IPS-15b (cell line): ENCODE measurements around the gene KLHL24.
A peak's percentile ranks its signal among the peaks of the same experiment; 100 is the strongest.
"Not testable (repeated sequence)": the region's sequence is repeated elsewhere in the genome, so short reads cannot be mapped to it uniquely, and the experiment has no call there.

ENCODE experiments used
- H3K27me3 ChIP-seq: one replicate; pipeline ENCODE4 v1.6.1; 2013; ENCODE audit warnings: low read length; ENCODE audit not compliant: control insufficient read depth, insufficient read depth
- H3K36me3 ChIP-seq: one replicate; pipeline ENCODE4 v1.6.1; 2013; ENCODE audit warnings: low read length; ENCODE audit not compliant: control insufficient read depth, insufficient read depth
- H3K4me1 ChIP-seq: one replicate; pipeline ENCODE4 v1.6.1; 2013; ENCODE audit warnings: mild to moderate bottlenecking, low read length; ENCODE audit not compliant: control insufficient read depth, insufficient read depth
- H3K4me3 ChIP-seq: one replicate; pipeline ENCODE4 v1.5.1; 2013; ENCODE audit warnings: low read depth, low read length
- H3K9ac ChIP-seq: one replicate; pipeline ENCODE4 v1.6.1; 2013; ENCODE audit warnings: low read depth, mild to moderate bottlenecking, low read length
- H3K9me3 ChIP-seq: one replicate; pipeline ENCODE4 v1.6.1; 2013; ENCODE audit warnings: mild to moderate bottlenecking, low read length; ENCODE audit not compliant: control insufficient read depth, insufficient read depth

KLHL24 gene, protein sequence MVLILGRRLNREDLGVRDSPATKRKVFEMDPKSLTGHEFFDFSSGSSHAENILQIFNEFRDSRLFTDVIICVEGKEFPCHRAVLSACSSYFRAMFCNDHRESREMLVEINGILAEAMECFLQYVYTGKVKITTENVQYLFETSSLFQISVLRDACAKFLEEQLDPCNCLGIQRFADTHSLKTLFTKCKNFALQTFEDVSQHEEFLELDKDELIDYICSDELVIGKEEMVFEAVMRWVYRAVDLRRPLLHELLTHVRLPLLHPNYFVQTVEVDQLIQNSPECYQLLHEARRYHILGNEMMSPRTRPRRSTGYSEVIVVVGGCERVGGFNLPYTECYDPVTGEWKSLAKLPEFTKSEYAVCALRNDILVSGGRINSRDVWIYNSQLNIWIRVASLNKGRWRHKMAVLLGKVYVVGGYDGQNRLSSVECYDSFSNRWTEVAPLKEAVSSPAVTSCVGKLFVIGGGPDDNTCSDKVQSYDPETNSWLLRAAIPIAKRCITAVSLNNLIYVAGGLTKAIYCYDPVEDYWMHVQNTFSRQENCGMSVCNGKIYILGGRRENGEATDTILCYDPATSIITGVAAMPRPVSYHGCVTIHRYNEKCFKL

DNA sequence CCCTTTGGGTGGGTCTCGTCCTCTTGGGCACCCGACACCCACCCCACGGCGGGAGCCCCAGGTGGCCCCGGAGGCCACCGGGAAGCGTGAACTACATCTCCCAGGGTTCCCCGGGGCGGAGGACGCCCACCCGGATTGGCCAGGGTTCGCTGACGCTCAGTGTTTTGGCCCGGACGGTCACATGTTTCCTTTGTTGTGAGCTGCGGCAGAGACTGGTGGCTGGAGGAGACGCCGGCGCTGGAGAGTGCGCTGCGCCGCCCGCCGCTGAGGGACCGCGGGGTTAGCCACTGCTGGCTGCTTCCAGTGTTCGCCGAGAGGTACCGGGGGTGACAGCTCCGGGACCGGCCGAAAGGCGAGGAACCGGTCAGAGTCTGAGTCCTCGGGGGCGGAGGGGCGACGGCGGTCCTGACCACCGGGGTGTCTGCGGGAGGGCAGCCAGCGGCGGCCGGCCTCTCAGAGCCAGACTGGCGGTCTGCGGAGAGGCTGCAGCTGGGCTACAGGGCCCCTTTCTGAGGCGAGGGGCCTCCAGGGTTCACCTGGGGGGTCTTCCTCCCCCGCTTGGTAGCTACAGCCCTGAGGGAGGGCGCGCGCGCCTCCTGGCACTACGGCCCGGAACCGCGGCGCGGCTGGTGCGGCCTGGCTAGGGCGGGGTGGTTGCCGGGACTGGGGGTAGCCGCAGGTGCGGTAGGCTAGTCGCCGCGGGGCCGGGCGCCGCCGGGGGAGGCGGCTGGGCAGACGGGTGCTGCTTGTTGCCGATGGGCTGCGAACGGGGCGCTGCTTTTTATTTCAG is at the start of gene KLHL24:
TSS of gene KLHL24 (plus strand) at position 193 of the 790 bp plus-strand sequence. CDS start 14,734 bp downstream, outside the sequence.
- peaks cover 3% of the 10 kb centered on the region for H3K4me1 ChIP-seq
- no peaks in the 10 kb centered on the region for H3K9me3 ChIP-seq
- peaks cover 4% of the 10 kb centered on the region for H3K27me3 ChIP-seq
- no peaks in the 10 kb centered on the region for H3K36me3 ChIP-seq
- H3K9ac ChIP-seq: peak within 1 kb of the TSS; percentile 70
- H3K4me3 ChIP-seq: peak within 1 kb of the TSS; percentile 82

DNA sequence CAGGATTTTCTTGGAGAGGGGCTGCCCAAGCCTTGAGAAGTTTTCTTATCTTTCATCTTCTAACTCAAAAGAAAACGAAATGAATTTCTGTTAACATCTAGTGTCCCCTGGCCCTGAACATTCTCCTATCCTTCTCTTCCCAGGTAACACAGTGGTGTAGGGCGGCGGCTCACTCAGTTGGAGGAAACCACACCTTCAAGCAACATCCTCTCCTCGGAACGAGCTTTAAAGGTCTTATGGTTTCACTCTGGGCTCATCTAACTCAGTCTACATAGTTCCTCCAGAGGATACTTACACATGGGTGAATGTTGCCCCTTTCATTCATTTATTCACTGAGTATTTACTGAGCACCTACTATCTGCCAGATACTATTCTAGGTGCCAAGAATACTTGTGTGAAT is 48.9 kb upstream of the KLHL24 start:
- no peaks in the 10 kb centered on the region for H3K9me3 ChIP-seq
- no peaks in the 10 kb centered on the region for H3K27me3 ChIP-seq
- H3K4me1 ChIP-seq: peaks cover 12% of the 10 kb centered on the region
- no peak overlapping the region for H3K9ac ChIP-seq
- H3K4me3 ChIP-seq: no peak overlapping the region
- no peaks in the 10 kb centered on the region for H3K36me3 ChIP-seq

DNA sequence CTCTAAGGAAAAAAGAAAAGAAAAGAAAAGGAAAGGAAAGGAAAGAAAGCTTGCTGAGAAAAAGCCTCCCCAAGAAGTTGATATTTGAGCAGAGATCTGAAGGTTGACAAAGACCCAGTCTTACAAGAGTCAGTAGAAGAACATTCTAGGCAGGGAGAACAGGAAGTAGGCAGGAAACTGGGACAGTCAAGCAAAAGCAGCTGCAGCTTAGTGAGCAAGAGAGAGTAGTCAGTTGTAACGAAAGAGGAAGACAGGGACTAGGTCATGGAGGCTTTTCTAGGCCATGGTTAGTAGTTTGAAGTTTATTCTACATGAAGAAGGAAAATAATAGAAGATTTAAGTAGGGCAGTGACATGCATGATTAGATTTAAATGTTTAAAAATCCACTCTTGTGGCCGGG is 48.1 kb upstream of the KLHL24 start:
- H3K9me3 ChIP-seq: no peaks in the 10 kb centered on the region
- no peaks in the 10 kb centered on the region for H3K36me3 ChIP-seq
- H3K9ac ChIP-seq: no peak overlapping the region
- peaks cover 15% of the 10 kb centered on the region for H3K4me1 ChIP-seq
- H3K4me3 ChIP-seq: no peak overlapping the region
- H3K27me3 ChIP-seq: no peaks in the 10 kb centered on the region

DNA sequence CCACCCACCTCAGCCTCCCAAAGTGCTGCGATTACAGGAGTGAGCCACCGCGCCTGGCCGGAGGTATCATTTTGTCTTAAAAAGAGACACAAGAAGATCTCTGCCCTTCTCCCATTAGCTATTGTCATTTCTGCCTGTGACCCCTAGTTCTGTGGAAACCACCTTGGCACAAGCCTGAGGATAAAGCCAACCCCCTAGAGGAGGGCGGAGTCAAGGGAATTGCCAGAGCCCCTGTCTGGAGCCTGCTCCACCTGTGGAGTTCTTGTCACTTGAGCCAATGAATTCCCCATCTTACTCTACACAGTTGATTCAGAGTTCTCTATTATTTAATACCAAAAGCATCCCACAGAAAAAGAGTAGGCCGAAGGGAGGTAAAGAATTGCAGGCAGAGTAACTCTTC is 45.0 kb upstream of the KLHL24 start:
- no peaks in the 10 kb centered on the region for H3K36me3 ChIP-seq
- H3K4me3 ChIP-seq: no peak overlapping the region
- peaks cover 5% of the 10 kb centered on the region for H3K4me1 ChIP-seq
- H3K27me3 ChIP-seq: no peaks in the 10 kb centered on the region
- no peak overlapping the region for H3K9ac ChIP-seq
- no peaks in the 10 kb centered on the region for H3K9me3 ChIP-seq

DNA sequence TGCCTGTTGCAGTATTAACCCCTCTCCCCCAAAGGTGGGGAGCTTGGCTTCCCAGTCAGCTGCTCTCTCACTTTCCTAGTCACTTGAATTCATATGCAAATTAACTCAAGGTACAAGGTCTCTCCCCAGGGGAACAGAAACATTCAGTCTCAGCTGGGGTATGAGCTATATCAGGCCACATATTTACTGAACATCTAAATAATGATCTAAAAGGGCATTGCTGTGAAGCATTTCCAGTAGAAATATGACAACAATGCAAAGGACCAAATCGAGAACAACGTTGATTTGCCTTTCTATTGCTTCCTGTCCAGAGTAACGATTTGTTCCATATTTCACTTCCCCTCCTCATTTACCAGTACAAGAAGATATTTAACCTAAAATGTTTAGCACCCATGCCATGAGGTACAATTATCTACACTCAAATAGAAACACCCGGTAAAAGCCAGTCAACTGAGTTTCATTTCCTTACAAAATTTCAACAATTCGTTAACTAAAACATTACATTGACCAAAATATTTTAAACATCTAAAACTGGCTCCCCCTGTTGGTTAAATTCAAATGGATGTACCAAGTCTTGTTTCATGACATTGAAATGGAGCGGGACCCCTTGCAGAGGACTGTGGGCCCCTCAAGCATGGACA is 43.4 kb upstream of the KLHL24 start:
- Histone ChIP-seq H3K9me3 (no peaks in the 10 kb centered on the region), H3K4me1 (peaks cover 5% of the 10 kb centered on the region), H3K4me3 (no peak overlapping the region), H3K36me3 (no peaks in the 10 kb centered on the region), H3K9ac (no peak overlapping the region), H3K27me3 (no peaks in the 10 kb centered on the region)

DNA sequence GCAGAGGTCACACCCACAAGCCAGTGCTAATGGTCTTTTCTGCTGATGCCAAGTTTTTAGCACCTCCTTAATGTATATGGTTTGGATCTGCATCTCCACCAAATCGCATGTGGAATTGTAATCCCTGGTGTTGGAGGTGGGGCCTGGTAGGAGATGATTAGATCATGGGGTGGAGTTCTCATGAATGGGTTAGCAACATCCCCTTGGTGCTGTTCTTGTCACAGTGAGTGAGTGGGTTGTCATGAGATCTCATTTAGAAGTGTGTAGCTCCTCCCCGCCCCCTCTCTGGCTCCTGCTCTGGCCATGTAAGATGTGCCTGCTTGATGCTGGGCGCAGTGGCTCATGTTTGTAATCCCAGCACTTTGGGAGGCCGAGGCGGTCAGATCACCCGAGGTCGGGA is 42.6 kb upstream of the KLHL24 start:
- no peaks in the 10 kb centered on the region for H3K9me3 ChIP-seq
- H3K9ac ChIP-seq: no peak overlapping the region
- no peaks in the 10 kb centered on the region for H3K36me3 ChIP-seq
- no peak overlapping the region for H3K4me3 ChIP-seq
- H3K4me1 ChIP-seq: peaks cover 5% of the 10 kb centered on the region
- H3K27me3 ChIP-seq: no peaks in the 10 kb centered on the region

DNA sequence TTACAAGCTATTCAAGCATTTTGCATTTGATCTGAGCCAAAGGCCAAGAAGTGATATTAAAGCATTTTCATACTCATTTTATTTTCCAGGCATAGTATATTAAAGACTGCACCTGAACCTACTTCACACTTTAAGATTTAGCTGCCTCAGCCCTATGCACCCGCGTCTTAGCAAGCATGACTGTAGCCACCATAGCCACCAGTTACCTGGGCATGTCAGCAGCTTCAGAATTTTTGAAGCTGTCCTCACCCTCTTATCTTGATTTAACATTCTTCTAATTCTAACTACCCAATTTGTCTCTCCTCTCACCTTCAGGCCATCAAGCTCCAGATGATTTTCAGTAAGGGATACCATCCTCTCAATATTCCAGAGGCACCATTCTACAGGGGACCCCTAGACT is 40.8 kb upstream of the KLHL24 start:
- Histone ChIP-seq H3K27me3 (no peaks in the 10 kb centered on the region), H3K9me3 (no peaks in the 10 kb centered on the region), H3K9ac (no peak overlapping the region), H3K36me3 (no peaks in the 10 kb centered on the region), H3K4me3 (no peak overlapping the region), H3K4me1 (peaks cover 5% of the 10 kb centered on the region)

DNA sequence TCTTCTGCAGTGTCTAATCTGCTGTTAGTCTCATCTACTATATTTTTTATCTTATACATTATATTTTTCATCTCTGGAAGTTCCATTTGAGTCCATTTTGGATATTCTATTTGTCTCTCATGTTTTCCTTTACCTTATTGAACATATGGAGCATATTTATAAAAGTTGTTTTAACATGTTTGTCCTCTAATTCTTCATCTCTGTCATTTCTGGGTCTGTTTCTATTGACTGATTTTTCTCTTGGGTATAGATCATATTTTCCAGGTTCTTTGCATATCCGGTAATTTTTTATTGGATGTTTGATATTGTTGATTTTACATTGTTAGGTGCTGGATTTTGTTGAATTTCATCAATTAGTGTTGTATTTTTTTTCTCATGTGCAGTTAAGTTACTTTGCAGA is 37.5 kb upstream of the KLHL24 start:
- Histone ChIP-seq H3K4me3 (no peak overlapping the region), H3K4me1 (no peaks in the 10 kb centered on the region), H3K27me3 (no peaks in the 10 kb centered on the region), H3K9ac (no peak overlapping the region), H3K9me3 (no peaks in the 10 kb centered on the region), H3K36me3 (no peaks in the 10 kb centered on the region)

DNA sequence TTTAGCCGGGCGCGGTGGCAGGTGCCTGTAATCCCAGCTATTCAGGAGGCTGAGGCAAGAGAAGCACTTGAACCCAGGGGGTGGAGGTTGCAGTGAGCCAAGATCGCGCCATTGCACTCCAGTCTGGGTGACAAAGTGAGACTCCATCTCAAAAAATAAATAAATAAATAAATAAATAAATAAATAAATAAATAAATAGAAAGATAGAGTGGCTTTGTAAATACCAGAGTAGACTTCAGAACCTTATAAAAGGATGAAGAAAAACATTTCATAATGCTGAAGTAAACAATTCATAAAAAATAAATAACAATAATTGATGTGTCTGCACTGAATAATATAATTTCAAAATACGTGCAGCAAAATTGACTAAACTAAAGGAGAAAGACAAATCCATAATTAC is 24.1 kb upstream of the KLHL24 start:
- H3K4me1 ChIP-seq, H3K9ac ChIP-seq, H3K4me3 ChIP-seq, H3K36me3 ChIP-seq, H3K9me3 ChIP-seq: not testable (repeated sequence)
- H3K27me3 ChIP-seq: peaks cover 13% of the 10 kb centered on the region

DNA sequence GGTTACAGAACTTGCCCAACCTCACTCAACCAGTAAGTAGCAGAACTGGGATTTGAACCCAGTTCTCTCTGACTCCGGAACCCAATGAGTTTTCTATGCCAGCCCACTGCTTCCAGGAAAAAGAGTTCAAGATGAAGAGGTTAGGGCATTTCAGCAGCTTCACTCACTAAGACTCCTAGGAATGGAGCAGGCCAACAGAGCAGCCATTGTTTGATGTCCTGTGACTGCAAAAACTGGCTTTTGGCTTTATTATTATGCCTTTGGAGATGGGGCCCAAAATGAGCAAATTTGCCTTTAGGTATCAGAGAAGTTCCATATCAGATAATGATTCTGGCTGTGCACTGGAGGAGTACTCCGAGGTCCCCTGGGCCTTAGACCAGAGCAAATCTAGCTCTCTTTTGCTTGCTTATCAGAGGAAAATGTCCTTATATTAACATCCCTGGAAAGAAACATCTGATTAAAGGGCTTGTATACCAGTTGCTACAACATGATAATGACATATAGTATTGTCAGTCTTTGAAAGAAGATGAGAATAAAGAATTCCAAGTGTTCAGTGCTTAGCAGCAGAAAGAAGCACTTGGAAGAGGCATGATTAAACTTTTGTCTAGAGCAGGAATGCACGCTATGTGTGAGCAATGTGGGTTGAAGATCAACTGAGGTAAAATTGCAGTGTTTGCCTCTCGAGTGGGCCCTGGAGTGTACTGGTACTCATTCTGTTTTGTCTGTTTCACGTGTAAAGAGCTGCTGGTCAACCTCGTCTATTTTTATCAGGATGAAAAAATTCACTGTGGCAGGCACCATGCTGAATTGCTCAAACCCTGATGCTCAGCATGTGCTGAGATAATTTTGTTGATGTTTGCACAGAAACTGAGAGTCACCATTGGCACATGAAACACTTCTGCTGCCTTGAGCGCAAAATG is 21.8 kb upstream of the KLHL24 start:
- H3K9ac ChIP-seq: no peak overlapping the region
- peaks cover 23% of the 10 kb centered on the region for H3K27me3 ChIP-seq
- H3K36me3 ChIP-seq: no peaks in the 10 kb centered on the region
- no peaks in the 10 kb centered on the region for H3K9me3 ChIP-seq
- no peak overlapping the region for H3K4me3 ChIP-seq
- H3K4me1 ChIP-seq: peaks cover 9% of the 10 kb centered on the region

DNA sequence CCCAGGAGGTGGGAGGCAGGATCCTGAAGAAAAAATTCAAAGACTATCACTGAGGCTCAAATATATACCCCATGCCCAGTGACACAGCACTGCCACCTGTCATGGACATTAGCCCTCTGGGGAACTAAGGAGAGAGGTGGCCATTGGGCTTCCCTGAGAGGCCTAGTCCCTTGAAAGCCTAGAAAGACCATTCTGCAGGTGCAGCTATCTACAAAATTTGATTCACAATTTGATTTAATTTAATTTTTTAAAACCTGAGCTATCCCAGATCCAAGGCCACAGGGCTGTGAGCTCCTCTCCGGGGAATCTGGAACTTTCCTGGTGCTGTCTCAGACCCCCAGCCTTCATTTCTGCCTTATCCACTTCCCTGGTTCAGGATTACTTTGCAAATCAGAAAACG is 16.9 kb upstream of the KLHL24 start:
- peaks cover 19% of the 10 kb centered on the region for H3K27me3 ChIP-seq
- H3K4me3 ChIP-seq: no peak overlapping the region
- peaks cover 13% of the 10 kb centered on the region for H3K4me1 ChIP-seq
- no peaks in the 10 kb centered on the region for H3K36me3 ChIP-seq
- no peak overlapping the region for H3K9ac ChIP-seq
- H3K9me3 ChIP-seq: no peaks in the 10 kb centered on the region
